K562 (cell line): ENCODE measurements around the gene EML1. TPM values are rescaled to one million over a fixed set of nuclear protein-coding genes. Genes with fewer than 3 reads are reported as not detected.

Experiments used
- ATAC-seq: fragments of 200-7000 bp; cut with Tn5 transposase; 3 replicates; pipeline ENCODE4 v1.9.1; 2020; ENCODE audit warnings: moderate library complexity
- BruUV-seq: library from RNA; stranded (reverse); fragments of 400-500 nt; replicated peaks from 2 replicates; lab custom pipeline; 2021; lab: Mats Ljungman, UMichigan
- CTCF ChIA-PET: fragments of 300-600 bp; formaldehyde crosslinking; extraction: SDS; loops from one replicate; lab custom pipeline; 2021; ENCODE audit warnings: low intra/inter-chr PET ratio; lab: Yijun Ruan, JAX
- POLR2A ChIA-PET: fragments of 300-600, 350-650 bp; sonication (Branson Sonifier 250); formaldehyde crosslinking; extraction: SDS; loops from one replicate; lab custom pipeline; 2021; ENCODE audit warnings: antibody characterized with exemption, inconsistent platforms; lab: Yijun Ruan, JAX
- DNase-seq, 4 experiments: peaks; one replicate each; pipeline versions ENCODE4 v3.0.0 to v3.0.0-alpha.2; 2011 to 2018; ENCODE audit warnings: low spot score in 3 of 4, mixed read lengths in 3 of 4; ENCODE audit errors: extremely low read depth in 1 of 4
- FAIRE-seq: peaks from 2 replicates; lab custom pipeline; 2011; peaks lifted over from hg19 to GRCh38; lab: Jason Lieb, UNC
- H2AFZ ChIP-seq: 2 replicates; pipeline ENCODE4 v1.6.0; 2011; ENCODE audit warnings: low read depth, low read length, control low read depth, inconsistent platforms
- H3K27ac ChIP-seq: fragments of 200-600 bp; 3 replicates; pipeline ENCODE4 v1.8.0; 2011; ENCODE audit warnings: low read depth, mild to moderate bottlenecking, control low read depth, inconsistent platforms, low read length, moderate library complexity, mixed read lengths; ENCODE audit errors: extremely low read depth
- H3K27me3 ChIP-seq, 2 experiments: fragments of 300-600 bp in 1 of 2; 2 replicates in 1 of 2; 3 replicates in 1 of 2; pipeline versions ENCODE4 v1.6.0 to v1.8.0; 2011; ENCODE audit warnings: inconsistent platforms in 2 of 2, low read length in 2 of 2, mild to moderate bottlenecking in 1 of 2, mixed read lengths in 1 of 2, moderate library complexity in 1 of 2; ENCODE audit not compliant: control insufficient read depth in 2 of 2, insufficient read depth in 2 of 2
- H3K36me3 ChIP-seq: fragments of 300-600 bp; 3 replicates; pipeline ENCODE4 v1.8.0; 2011; ENCODE audit warnings: mild to moderate bottlenecking, low read length, inconsistent platforms; ENCODE audit not compliant: control insufficient read depth, insufficient read depth
- H3K4me1 ChIP-seq, 2 experiments: fragments of 200-600 bp in 1 of 2; replicated peaks in 1 of 2; 2 replicates in 1 of 2; 3 replicates in 1 of 2; pipeline versions ENCODE4 v1.5.1 to v1.8.0; 2011; ENCODE audit warnings: inconsistent platforms in 2 of 2, low read length in 2 of 2, mild to moderate bottlenecking in 1 of 2, mixed read lengths in 1 of 2, moderate library complexity in 1 of 2; ENCODE audit not compliant: control insufficient read depth in 2 of 2, insufficient read depth in 2 of 2
- H3K4me2 ChIP-seq: 2 replicates; pipeline ENCODE4 v1.6.1; 2011; ENCODE audit warnings: low read length, control low read depth, inconsistent platforms, mixed read lengths; ENCODE audit not compliant: insufficient read depth
- H3K4me3 ChIP-seq: fragments of 200-600 bp; sonication (generic), shearing (Covaris generic); 2 replicates; pipeline ENCODE4 v1.5.1; 2016; ENCODE audit warnings: control low read depth, inconsistent platforms
- H3K79me2 ChIP-seq: fragments of 200-600 bp; 3 replicates; pipeline ENCODE4 v1.8.0; 2011; ENCODE audit warnings: low read length, inconsistent platforms; ENCODE audit not compliant: control insufficient read depth, insufficient read depth
- H3K9ac ChIP-seq, 2 experiments: 2 replicates each; pipeline versions ENCODE4 v1.6.0 to v1.6.1; 2011; ENCODE audit warnings: low read depth in 2 of 2, low read length in 2 of 2, control low read depth in 1 of 2, inconsistent platforms in 1 of 2, mild to moderate bottlenecking in 1 of 2, mixed read lengths in 1 of 2; ENCODE audit not compliant: insufficient read depth in 1 of 2
- H3K9me1 ChIP-seq: one replicate; pipeline ENCODE4 v1.6.0; 2011; ENCODE audit warnings: inconsistent platforms, mild to moderate bottlenecking, low read length, moderate library complexity; ENCODE audit not compliant: control insufficient read depth, insufficient read depth
- H3K9me3 ChIP-seq: replicated peaks from 2 replicates; pipeline ENCODE4 v1.5.1; 2011; ENCODE audit warnings: low read depth, low read length, inconsistent platforms; ENCODE audit not compliant: control insufficient read depth, insufficient read depth
- H4K20me1 ChIP-seq: replicated peaks from 2 replicates; pipeline ENCODE4 v1.6.1; 2011; ENCODE audit warnings: low read length, inconsistent platforms, mixed read lengths; ENCODE audit not compliant: control insufficient read depth, insufficient read depth
- MAZ ChIP-seq, 2 experiments: fragments of 450-650 bp in 1 of 2; sonication (generic) in 1 of 2; formaldehyde crosslinking; IDR thresholded peaks in 1 of 2; conservative IDR thresholded peaks in 1 of 2; 2 replicates each; pipeline versions ENCODE4 v1.4.0 to v1.5.0; 2020; ENCODE audit warnings: mild to moderate bottlenecking in 1 of 2, missing genetic modification reagents in 1 of 2
- NCOR1 ChIP-seq: fragments of 450-650 bp; IDR thresholded peaks from 2 replicates; pipeline ENCODE4 v1.6.1; 2016; ENCODE audit warnings: mild to moderate bottlenecking, moderate library complexity
- RBM17 ChIP-seq: fragments of 200-400 bp; formaldehyde crosslinking; IDR thresholded peaks from 2 replicates; pipeline ENCODE4 v1.6.1; 2017; ENCODE audit warnings: low read depth, mild to moderate bottlenecking, low read length, borderline replicate concordance
- SREBF1 ChIP-seq: fragments of 150-350 bp; IDR thresholded peaks from 2 replicates; pipeline ENCODE4 v1.6.1; 2014; ENCODE audit warnings: antibody characterized with exemption, low read depth, low read length, borderline replicate concordance
- STAT5B ChIP-seq: fragments of 250-450 bp; sonication (Bioruptor Pico); IDR thresholded peaks from 2 replicates; pipeline ENCODE4 v1.8.0; 2021; ENCODE audit warnings: mild to moderate bottlenecking, inconsistent platforms
- XRCC5 ChIP-seq: fragments of 200-400 bp; formaldehyde crosslinking; IDR thresholded peaks from 2 replicates; pipeline ENCODE4 v1.6.1; 2017; ENCODE audit warnings: low read depth, mild to moderate bottlenecking, low read length
- ZFP30 ChIP-seq: fragments of 250-450 bp; sonication (Bioruptor Pico); IDR thresholded peaks from 2 replicates; pipeline ENCODE4 v1.8.0; 2022; ENCODE audit warnings: moderate library complexity, mild to moderate bottlenecking, inconsistent platforms, borderline replicate concordance
- ZNF436 ChIP-seq: fragments of 250-450, 450-650 bp; sonication (Bioruptor Pico); formaldehyde crosslinking; IDR thresholded peaks from 2 replicates; pipeline ENCODE4 v1.7.0; 2020; ENCODE audit warnings: mild to moderate bottlenecking
- ZNF780A ChIP-seq: fragments of 250-450 bp; sonication (Bioruptor Pico); IDR thresholded peaks from 2 replicates; pipeline ENCODE4 v1.5.0; 2021; ENCODE audit warnings: mild to moderate bottlenecking
- WGBS: fragments of 100-300 bp; shearing (Covaris generic); methylation state at CpG from one replicate; pipeline ENCODE4 v1.1.6; 2016; ENCODE audit warnings: low coverage, mixed read lengths; ENCODE audit not compliant: insufficient coverage; ENCODE audit errors: missing lambda C conversion rate; 5-methylcytosine and 5-hydroxymethylcytosine counted together
- in situ Hi-C: fragments of 300-500 bp; cut with MboI; formaldehyde crosslinking; loops from 4 replicates; pipeline ENCODE4 v1.15.0; 2018; ENCODE audit warnings: inconsistent platforms, mixed read lengths
- intact Hi-C: fragments of 100-400 bp; cut with micrococcal nuclease; formaldehyde crosslinking; loops from 2 replicates; pipeline ENCODE4 v1.14.2; 2022
- polyA plus RNA-seq, 8 experiments: library from polyadenylated mRNA; depleted of rRNA in 4 of 8; stranded (reverse) in 5 of 8; unstranded in 3 of 8; fragments of >200 nt; fragmentation: Nextera tagmentation in 2 of 8; fragmentation: Illumina TruSeq in 1 of 8; extraction: Ambion mirVana in 2 of 8; extraction: Trizol in 1 of 8; gene quantifications; 2 replicates each; pipeline versions ENCODE4 v1.2.1 to v1.2.3, GENCODE V29; 2011 to 2014; ENCODE audit warnings: inconsistent platforms in 1 of 8, missing spikeins in 1 of 8
- total RNA-seq, 7 experiments: library from RNA; depleted of rRNA in 6 of 7; stranded (reverse); fragments of >200 nt in 6 of 7; fragmentation: Illumina TruSeq in 2 of 7; extraction: Trizol in 2 of 7; gene quantifications; 2 replicates each; pipeline versions ENCODE4 v1.2.1 to v1.2.3, GENCODE V29; 2011 to 2021; ENCODE audit warnings: low replicate concordance in 1 of 7
- TF ChIP-seq, protein P1 (sequence below): fragments of 250-450 bp; sonication (Bioruptor Pico); IDR thresholded peaks from 2 replicates; pipeline ENCODE4 v1.5.0; 2021; ENCODE audit warnings: mild to moderate bottlenecking, borderline replicate concordance

Gene EML1
- total and polyA plus RNA-seq, 9 of the 15 experiments (the other 6 are each of a cell fraction or from before 2014, with no cell fraction given): 0.01 to 0.35 (median 0.07) TPM; not detected in 2

DNA sequence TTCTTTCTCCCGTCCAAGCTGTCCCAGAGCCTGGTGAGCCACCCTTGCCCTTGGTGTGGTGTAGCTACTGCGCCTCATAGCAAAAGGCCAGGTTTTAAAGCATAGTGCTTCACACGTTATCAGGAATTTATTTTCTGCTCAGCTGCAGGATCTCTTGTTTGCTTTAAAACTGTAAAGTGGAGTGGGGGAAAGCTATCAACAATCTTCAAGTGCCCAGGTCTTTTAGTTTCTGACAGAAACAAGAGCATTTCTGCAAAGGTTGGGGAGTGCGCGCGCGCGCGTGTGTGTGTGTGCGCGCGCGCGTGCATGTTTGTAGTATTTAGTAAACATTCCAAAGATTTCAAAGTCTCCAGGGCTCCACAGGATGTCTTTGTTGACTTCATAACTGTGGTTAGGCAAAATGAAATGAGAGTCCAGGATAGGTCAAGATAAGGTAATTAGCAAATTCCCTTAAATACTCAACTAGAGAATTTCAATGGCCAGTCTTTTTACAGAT lies 45.5 kb downstream of the EML1 start:
- POLR2A ChIA-PET: no interaction called here
- H2AFZ ChIP-seq: no peak overlapping the region
- in situ Hi-C loops: no loop called here
- no peaks in the 10 kb centered on the region for H4K20me1 ChIP-seq
- H3K4me3 ChIP-seq: no peak overlapping the region
- WGBS: 83% methylated on average over 13 of the region's 14 CpGs
- no peak overlapping the region for H3K9ac ChIP-seq
- FAIRE-seq: no peak
- no peak overlapping the region for H3K27ac ChIP-seq
- no peaks in the 10 kb centered on the region for H3K9me3 ChIP-seq
- CTCF ChIA-PET: no interaction called here
- no peaks in the 10 kb centered on the region for H3K36me3 ChIP-seq
- BruUV-seq: no TSS peak
- no peak for ATAC-seq
- no peaks in the 10 kb centered on the region for H3K9me1 ChIP-seq
- no peak for DNase-seq
- intact Hi-C loops: no loop called here
- H3K79me2 ChIP-seq: no peaks in the 10 kb centered on the region
- peaks cover 2 to 6% of the 10 kb centered on the region in 2 experiments; a peak in 3 of 5 replicates for H3K27me3 ChIP-seq
- no peak overlapping the region for H3K4me2 ChIP-seq
- no peaks in the 10 kb centered on the region for H3K4me1 ChIP-seq
- TF ChIP-seq ZNF780A (CRISPR knock-in tag): no peak
- TF ChIP-seq ZFP30 (CRISPR knock-in tag): no peak
- no peak for TF ChIP-seq NCOR1
- TF ChIP-seq RBM17: no peak
- no peak for TF ChIP-seq STAT5B
- TF ChIP-seq MAZ (CRISPR knock-in tag; conservative IDR thresholded peaks at IDR 0.05 in 1 of 2, IDR thresholded peaks at IDR 0.05 in 1 of 2): no peak
- TF ChIP-seq, protein P1, sequence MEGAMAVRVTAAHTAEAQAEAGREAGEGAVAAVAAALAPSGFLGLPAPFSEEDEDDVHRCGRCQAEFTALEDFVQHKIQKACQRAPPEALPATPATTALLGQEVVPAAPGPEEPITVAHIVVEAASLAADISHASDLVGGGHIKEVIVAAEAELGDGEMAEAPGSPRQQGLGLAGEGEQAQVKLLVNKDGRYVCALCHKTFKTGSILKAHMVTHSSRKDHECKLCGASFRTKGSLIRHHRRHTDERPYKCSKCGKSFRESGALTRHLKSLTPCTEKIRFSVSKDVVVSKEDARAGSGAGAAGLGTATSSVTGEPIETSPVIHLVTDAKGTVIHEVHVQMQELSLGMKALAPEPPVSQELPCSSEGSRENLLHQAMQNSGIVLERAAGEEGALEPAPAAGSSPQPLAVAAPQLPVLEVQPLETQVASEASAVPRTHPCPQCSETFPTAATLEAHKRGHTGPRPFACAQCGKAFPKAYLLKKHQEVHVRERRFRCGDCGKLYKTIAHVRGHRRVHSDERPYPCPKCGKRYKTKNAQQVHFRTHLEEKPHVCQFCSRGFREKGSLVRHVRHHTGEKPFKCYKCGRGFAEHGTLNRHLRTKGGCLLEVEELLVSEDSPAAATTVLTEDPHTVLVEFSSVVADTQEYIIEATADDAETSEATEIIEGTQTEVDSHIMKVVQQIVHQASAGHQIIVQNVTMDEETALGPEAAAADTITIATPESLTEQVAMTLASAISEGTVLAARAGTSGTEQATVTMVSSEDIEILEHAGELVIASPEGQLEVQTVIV (CRISPR knock-in tag): no peak
- TF ChIP-seq XRCC5: no peak
- TF ChIP-seq SREBF1: no peak
- no peak for TF ChIP-seq ZNF436
